ENCODE data around the gene RBM39. TPM values are rescaled to one million over a fixed set of nuclear protein-coding genes. Genes with fewer than 3 reads are reported as not detected.

The RBM39 gene
- total and polyA plus RNA-seq, 2 of the 13 experiments (the other 11 are each of a cell fraction or from before 2014, with no cell fraction given), result 788 to 920 TPM

DNA sequence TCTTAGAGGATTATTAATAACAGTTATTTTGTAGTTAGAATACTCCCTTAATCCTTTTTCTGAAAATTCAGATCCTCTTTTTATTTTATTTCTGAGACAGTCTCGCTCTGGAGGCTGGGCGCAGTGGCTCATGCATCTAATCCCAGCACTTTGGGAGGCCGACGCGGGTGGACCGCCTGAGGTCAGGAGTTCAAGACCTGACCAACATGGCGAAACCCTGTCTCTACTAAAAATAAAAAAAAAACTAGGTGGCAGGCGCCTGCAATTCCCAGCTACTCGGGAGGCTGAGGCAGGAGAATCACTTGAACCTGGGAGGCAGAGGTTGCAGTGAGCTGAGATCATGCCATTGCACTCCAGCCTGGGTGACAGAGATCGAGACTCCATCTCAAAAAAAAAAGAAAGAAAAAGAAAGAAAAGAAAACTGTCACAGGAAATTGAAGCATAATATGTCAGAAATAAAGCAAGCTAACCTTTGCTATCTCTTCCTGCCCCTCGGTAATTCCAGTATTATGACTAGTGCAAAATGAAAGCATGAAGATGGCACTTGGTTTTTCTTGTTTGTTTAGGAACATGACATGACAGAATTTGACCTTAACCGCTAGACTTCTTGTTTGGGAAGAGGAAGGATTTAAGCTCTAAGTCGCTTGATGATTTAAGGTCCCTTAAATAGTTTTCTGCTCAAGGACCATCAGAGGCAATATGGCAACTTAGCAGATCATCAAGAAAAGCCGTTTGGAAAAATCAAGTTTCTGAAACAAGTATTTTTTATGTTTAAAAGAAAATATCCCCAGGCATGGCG lies 1.8 kb upstream of the RBM39 start (continued):
- TF ChIP-seq, protein P1, sequence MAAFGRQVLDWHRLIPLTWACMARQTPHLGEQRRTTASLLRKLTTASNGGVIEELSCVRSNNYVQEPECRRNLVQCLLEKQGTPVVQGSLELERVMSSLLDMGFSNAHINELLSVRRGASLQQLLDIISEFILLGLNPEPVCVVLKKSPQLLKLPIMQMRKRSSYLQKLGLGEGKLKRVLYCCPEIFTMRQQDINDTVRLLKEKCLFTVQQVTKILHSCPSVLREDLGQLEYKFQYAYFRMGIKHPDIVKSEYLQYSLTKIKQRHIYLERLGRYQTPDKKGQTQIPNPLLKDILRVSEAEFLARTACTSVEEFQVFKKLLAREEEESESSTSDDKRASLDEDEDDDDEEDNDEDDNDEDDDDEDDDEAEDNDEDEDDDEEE (CRISPR knock-in tag; IDR thresholded peaks at IDR 0.05), result no peak
- TF ChIP-seq, protein P2, sequence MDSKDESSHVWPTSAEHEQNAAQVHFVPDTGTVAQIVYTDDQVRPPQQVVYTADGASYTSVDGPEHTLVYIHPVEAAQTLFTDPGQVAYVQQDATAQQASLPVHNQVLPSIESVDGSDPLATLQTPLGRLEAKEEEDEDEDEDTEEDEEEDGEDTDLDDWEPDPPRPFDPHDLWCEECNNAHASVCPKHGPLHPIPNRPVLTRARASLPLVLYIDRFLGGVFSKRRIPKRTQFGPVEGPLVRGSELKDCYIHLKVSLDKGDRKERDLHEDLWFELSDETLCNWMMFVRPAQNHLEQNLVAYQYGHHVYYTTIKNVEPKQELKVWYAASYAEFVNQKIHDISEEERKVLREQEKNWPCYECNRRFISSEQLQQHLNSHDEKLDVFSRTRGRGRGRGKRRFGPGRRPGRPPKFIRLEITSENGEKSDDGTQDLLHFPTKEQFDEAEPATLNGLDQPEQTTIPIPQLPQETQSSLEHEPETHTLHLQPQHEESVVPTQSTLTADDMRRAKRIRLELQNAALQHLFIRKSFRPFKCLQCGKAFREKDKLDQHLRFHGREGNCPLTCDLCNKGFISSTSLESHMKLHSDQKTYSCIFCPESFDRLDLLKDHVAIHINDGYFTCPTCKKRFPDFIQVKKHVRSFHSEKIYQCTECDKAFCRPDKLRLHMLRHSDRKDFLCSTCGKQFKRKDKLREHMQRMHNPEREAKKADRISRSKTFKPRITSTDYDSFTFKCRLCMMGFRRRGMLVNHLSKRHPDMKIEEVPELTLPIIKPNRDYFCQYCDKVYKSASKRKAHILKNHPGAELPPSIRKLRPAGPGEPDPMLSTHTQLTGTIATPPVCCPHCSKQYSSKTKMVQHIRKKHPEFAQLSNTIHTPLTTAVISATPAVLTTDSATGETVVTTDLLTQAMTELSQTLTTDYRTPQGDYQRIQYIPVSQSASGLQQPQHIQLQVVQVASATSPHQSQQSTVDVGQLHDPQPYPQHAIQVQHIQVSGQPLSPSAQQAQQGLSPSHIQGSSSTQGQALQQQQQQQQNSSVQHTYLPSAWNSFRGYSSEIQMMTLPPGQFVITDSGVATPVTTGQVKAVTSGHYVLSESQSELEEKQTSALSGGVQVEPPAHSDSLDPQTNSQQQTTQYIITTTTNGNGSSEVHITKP (CRISPR knock-in tag; IDR thresholded peaks at IDR 0.05; ENCODE audit: low read depth), result 0 out of 2 replicates have a peak, but pooled peaks have one; percentile 11
- TF ChIP-seq SP140L (CRISPR knock-in tag; IDR thresholded peaks at IDR 0.05; ENCODE audit: borderline replicate concordance) (no peak), TEAD3 (CRISPR knock-in tag; optimal IDR thresholded peaks at IDR 0.05; ENCODE audit: borderline replicate concordance) (peak; percentile 11), PHB2 (IDR thresholded peaks at IDR 0.05; ENCODE audit: partially characterized antibody) (no peak), KAT7 (CRISPR knock-in tag; IDR thresholded peaks at IDR 0.05; ENCODE audit: borderline replicate concordance) (peak; percentile 91; the same call in 1 of the 2 replicates), ZNF160 (CRISPR knock-in tag; IDR thresholded peaks at IDR 0.05) (no peak)
- TF ChIP-seq, protein P3, sequence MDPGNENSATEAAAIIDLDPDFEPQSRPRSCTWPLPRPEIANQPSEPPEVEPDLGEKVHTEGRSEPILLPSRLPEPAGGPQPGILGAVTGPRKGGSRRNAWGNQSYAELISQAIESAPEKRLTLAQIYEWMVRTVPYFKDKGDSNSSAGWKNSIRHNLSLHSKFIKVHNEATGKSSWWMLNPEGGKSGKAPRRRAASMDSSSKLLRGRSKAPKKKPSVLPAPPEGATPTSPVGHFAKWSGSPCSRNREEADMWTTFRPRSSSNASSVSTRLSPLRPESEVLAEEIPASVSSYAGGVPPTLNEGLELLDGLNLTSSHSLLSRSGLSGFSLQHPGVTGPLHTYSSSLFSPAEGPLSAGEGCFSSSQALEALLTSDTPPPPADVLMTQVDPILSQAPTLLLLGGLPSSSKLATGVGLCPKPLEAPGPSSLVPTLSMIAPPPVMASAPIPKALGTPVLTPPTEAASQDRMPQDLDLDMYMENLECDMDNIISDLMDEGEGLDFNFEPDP (CRISPR knock-in tag; conservative IDR thresholded peaks at IDR 0.05), result 0 out of 2 replicates have a peak, but pooled peaks have one; percentile 38
- TF ChIP-seq, protein P4, sequence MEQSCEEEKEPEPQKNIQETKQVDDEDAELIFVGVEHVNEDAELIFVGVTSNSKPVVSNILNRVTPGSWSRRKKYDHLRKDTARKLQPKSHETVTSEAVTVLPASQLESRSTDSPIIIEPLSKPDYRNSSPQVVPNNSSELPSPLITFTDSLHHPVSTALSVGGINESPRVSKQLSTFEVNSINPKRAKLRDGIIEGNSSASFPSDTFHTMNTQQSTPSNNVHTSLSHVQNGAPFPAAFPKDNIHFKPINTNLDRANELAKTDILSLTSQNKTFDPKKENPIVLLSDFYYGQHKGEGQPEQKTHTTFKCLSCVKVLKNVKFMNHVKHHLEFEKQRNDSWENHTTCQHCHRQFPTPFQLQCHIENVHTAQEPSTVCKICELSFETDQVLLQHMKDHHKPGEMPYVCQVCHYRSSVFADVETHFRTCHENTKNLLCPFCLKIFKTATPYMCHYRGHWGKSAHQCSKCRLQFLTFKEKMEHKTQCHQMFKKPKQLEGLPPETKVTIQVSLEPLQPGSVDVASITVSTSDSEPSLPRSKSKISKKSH (CRISPR knock-in tag; IDR thresholded peaks at IDR 0.05; ENCODE audit: borderline replicate concordance), result 0 out of 2 replicates have a peak, but pooled peaks have one; percentile 43
- TF ChIP-seq, protein P5, sequence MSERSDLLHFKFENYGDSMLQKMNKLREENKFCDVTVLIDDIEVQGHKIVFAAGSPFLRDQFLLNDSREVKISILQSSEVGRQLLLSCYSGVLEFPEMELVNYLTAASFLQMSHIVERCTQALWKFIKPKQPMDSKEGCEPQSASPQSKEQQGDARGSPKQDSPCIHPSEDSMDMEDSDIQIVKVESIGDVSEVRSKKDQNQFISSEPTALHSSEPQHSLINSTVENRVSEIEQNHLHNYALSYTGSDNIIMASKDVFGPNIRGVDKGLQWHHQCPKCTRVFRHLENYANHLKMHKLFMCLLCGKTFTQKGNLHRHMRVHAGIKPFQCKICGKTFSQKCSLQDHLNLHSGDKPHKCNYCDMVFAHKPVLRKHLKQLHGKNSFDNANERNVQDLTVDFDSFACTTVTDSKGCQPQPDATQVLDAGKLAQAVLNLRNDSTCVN (CRISPR knock-in tag; IDR thresholded peaks at IDR 0.05; ENCODE audit: borderline replicate concordance), result no peak
- TF ChIP-seq, protein P6, sequence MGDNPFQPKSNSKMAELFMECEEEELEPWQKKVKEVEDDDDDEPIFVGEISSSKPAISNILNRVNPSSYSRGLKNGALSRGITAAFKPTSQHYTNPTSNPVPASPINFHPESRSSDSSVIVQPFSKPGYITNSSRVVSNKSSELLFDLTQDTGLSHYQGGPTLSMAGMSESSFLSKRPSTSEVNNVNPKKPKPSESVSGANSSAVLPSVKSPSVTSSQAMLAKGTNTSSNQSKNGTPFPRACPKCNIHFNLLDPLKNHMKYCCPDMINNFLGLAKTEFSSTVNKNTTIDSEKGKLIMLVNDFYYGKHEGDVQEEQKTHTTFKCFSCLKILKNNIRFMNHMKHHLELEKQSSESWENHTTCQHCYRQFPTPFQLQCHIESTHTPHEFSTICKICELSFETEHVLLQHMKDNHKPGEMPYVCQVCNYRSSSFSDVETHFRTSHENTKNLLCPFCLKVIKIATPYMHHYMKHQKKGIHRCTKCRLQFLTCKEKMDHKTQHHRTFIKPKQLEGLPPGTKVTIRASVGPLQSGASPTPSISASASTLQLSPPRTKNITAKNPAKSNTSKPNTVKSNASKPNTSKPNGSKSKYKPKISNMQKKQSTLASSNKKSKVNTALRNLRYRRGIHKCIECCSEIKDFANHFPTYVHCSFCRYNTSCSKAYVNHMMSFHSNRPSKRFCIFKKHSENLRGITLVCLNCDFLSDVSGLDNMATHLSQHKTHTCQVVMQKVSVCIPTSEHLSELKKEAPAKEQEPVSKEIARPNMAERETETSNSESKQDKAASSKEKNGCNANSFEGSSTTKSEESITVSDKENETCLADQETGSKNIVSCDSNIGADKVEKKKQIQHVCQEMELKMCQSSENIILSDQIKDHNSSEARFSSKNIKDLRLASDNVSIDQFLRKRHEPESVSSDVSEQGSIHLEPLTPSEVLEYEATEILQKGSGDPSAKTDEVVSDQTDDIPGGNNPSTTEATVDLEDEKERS (CRISPR knock-in tag; IDR thresholded peaks at IDR 0.05), result no peak
- TF ChIP-seq, protein P7, sequence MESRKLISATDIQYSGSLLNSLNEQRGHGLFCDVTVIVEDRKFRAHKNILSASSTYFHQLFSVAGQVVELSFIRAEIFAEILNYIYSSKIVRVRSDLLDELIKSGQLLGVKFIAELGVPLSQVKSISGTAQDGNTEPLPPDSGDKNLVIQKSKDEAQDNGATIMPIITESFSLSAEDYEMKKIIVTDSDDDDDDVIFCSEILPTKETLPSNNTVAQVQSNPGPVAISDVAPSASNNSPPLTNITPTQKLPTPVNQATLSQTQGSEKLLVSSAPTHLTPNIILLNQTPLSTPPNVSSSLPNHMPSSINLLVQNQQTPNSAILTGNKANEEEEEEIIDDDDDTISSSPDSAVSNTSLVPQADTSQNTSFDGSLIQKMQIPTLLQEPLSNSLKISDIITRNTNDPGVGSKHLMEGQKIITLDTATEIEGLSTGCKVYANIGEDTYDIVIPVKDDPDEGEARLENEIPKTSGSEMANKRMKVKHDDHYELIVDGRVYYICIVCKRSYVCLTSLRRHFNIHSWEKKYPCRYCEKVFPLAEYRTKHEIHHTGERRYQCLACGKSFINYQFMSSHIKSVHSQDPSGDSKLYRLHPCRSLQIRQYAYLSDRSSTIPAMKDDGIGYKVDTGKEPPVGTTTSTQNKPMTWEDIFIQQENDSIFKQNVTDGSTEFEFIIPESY (CRISPR knock-in tag; IDR thresholded peaks at IDR 0.05), result peak; percentile 80
